Esophagus muscularis mucosa (tissue), 4 donors: Measurements from ENCODE around the gene GSDME. TPM values are rescaled to one million over a fixed set of nuclear protein-coding genes. Genes with fewer than 3 reads are reported as not detected.
A peak's percentile ranks its signal among the peaks of the same experiment; 100 is the strongest.

ENCODE experiments used
- DNase-seq: peaks from one replicate; pipeline ENCODE4 v3.0.0-alpha.2; 2017; ENCODE audit errors: extremely low spot score
- H3K27ac ChIP-seq, 4 donors: fragments of 200-600 bp; sonication (generic); replicated peaks in 1 of 4; 1 replicate in 3 of 4; 2 replicates in 1 of 4; pipeline ENCODE4 v1.5.1; 2016 to 2019; ENCODE audit warnings: mild to moderate bottlenecking in 1 of 4
- H3K27me3 ChIP-seq, 4 donors: fragments of 200-600 bp; sonication (generic); one replicate each; pipeline versions ENCODE4 v1.5.1 to v1.6.0; 2016 to 2019
- H3K36me3 ChIP-seq, 4 donors: fragments of 200-600 bp; sonication (generic); one replicate each; pipeline ENCODE4 v1.5.1; 2016 to 2019
- H3K4me1 ChIP-seq, 4 donors: fragments of 200-600 bp; sonication (generic); one replicate each; pipeline ENCODE4 v1.5.1; 2016 to 2019
- H3K4me3 ChIP-seq, 4 donors: fragments of 200-600 bp; sonication (generic); 1 replicate in 2 of 4; 2 replicates in 2 of 4; pipeline ENCODE4 v1.5.1; 2016 to 2019; ENCODE audit warnings: mild to moderate bottlenecking in 4 of 4, moderate library complexity in 1 of 4
- H3K9me3 ChIP-seq, 4 donors: fragments of 200-600 bp; sonication (generic); 1 replicate in 3 of 4; 2 replicates in 1 of 4; pipeline ENCODE4 v1.5.1; 2016 to 2019
- EP300 ChIP-seq: sonication (generic); formaldehyde crosslinking; IDR thresholded peaks from one replicate; pipeline ENCODE4 v1.6.1; 2017; ENCODE audit warnings: antibody characterized with exemption
- POLR2A ChIP-seq: fragments of 450-650 bp; IDR thresholded peaks from one replicate; pipeline ENCODE4 v1.6.1; 2017; ENCODE audit warnings: antibody characterized with exemption, moderate library complexity, mild to moderate bottlenecking, low read depth
- POLR2AphosphoS5 ChIP-seq, 2 donors: sonication (generic); formaldehyde crosslinking; IDR thresholded peaks; one replicate each; pipeline ENCODE4 v1.6.1; 2017; ENCODE audit warnings: antibody characterized with exemption in 2 of 2
- WGBS: methylation state at CpG from one replicate; pipeline ENCODE4 v1.1.5; 2018; 5-methylcytosine and 5-hydroxymethylcytosine counted together
- intact Hi-C: fragments of 100-400 bp; cut with DNase I; formaldehyde crosslinking; loops from one replicate; pipeline ENCODE4 v1.15.1; 2023
- total RNA-seq, 4 donors: library from RNA; depleted of rRNA; stranded (reverse); fragments of >200 nt; gene quantifications; one replicate each; pipeline versions ENCODE4 v1.1.0 to v1.2.1, GENCODE V29; 2016
- TF ChIP-seq, protein P1 (sequence below), 3 experiments: fragments of 200-600 bp in 2 of 3; fragments of 450-650 bp in 1 of 3; sonication (generic) in 2 of 3; IDR thresholded peaks; one replicate each; pipeline ENCODE4 v1.5.1; 2017 to 2019; ENCODE audit warnings: antibody characterized with exemption in 3 of 3, mild to moderate bottlenecking in 2 of 3, moderate library complexity in 1 of 3

Gene GSDME
- total RNA-seq, 4 donors from 2014 or later: 6.5 to 12.2 (median 11.0) TPM

DNA sequence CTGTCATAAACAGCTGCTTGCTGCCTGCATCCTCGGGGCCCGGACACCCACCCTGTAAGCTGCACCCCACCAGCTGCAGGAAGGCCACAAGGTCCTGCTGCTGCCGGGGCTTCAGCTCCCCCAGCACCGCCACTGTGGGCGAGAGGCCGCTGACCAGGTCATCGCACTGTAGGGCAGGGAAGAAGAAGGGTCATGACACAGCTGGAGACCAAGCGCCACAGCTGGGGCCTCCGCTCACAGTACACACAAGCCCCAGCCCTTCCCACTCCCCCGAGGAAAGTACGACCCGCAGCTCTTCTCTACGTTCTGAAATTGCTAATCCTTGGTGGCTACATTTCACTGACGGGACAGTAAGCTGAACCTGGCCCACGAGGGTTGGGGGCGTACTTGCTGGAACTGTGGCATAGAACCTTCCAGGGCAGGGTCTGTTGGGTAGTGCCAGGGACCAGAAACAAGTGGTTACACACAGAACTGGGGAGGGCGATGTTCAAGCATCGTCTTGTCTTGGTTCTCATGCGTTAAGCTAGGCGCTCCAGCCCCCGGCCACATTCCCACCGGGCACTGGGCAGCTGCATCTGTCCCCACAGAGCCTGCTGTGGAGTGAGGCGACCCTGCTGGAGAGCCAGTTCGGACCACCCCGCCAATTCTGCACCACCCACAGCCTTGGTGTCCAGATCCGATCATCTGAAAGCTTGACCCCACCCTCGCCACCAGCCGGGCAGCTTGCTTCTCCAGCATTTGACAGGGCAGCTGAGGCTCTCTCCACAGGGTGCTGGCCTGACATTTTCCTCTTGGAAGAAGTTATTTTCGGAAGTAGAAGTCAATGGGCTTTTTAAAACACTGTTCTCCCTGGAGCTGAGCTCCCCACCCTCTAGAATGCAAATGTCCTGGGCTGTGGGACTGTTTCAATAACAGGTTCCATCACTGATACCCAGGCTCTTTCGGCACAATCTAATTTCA is 50.8 kb downstream of the GSDME start:
- Histone ChIP-seq H3K9me3 (no peaks in the 10 kb centered on the region), H3K27ac (no peak overlapping the region), H3K4me3 (no peak overlapping the region), H3K36me3 (peaks cover 0 to 7% (median 0%) of the 10 kb centered on the region in 4 donors), H3K27me3 (no peaks in the 10 kb centered on the region), H3K4me1 (peaks cover 7 to 19% (median 13%) of the 10 kb centered on the region in 4 donors)
- DNase-seq: peak; percentile 89
- intact Hi-C loops: no loop called here
- WGBS: 92% methylated on average over 23 of the region's 30 CpGs
- no peak for TF ChIP-seq POLR2AphosphoS5 (IDR thresholded peaks at IDR 0.05)
- TF ChIP-seq, protein P1, sequence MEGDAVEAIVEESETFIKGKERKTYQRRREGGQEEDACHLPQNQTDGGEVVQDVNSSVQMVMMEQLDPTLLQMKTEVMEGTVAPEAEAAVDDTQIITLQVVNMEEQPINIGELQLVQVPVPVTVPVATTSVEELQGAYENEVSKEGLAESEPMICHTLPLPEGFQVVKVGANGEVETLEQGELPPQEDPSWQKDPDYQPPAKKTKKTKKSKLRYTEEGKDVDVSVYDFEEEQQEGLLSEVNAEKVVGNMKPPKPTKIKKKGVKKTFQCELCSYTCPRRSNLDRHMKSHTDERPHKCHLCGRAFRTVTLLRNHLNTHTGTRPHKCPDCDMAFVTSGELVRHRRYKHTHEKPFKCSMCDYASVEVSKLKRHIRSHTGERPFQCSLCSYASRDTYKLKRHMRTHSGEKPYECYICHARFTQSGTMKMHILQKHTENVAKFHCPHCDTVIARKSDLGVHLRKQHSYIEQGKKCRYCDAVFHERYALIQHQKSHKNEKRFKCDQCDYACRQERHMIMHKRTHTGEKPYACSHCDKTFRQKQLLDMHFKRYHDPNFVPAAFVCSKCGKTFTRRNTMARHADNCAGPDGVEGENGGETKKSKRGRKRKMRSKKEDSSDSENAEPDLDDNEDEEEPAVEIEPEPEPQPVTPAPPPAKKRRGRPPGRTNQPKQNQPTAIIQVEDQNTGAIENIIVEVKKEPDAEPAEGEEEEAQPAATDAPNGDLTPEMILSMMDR (IDR thresholded peaks at IDR 0.05): no peak
- TF ChIP-seq POLR2A: no peak
- TF ChIP-seq EP300: no peak

DNA sequence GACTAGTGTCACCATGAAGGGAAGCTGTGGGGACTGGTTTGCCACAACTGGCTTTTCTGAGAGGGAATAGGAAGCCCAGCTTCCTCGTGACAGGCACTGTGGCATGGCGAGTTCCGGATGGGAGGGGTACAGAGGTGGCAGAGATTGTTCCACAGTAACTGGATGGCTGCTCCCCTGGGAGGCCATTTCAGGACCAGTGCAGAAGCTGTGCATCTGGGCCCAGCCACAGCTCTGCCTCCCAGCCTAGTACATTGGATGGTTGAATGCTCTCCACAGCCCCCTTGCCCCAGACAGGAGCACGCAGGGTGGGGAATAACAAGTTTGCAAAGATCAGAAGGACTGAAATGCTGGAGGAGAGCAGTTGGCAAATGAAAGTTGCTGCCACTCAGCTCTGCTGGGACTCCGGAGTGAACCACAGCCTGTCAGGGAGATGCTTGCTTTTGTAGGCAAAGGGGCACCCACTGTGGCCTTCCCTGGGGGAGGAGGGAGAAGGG is 51.8 kb downstream of the GSDME start:
- peaks cover 0 to 7% (median 0%) of the 10 kb centered on the region in 4 donors for H3K36me3 ChIP-seq
- WGBS: 73% methylated on average over 2 of the region's 5 CpGs
- no peaks in the 10 kb centered on the region for H3K27me3 ChIP-seq
- peak; percentile 90 for DNase-seq
- TF ChIP-seq POLR2A: no peak
- no peak for TF ChIP-seq POLR2AphosphoS5 (IDR thresholded peaks at IDR 0.05)
- no peak for TF ChIP-seq EP300
- TF ChIP-seq, protein P1 (IDR thresholded peaks at IDR 0.05): no peak
- H3K9me3 ChIP-seq: no peaks in the 10 kb centered on the region
- intact Hi-C loops: no loop called here
- no peak overlapping the region for H3K4me3 ChIP-seq
- peaks cover 14 to 26% (median 21%) of the 10 kb centered on the region in 4 donors for H3K4me1 ChIP-seq
- H3K27ac ChIP-seq: no peak overlapping the region

DNA sequence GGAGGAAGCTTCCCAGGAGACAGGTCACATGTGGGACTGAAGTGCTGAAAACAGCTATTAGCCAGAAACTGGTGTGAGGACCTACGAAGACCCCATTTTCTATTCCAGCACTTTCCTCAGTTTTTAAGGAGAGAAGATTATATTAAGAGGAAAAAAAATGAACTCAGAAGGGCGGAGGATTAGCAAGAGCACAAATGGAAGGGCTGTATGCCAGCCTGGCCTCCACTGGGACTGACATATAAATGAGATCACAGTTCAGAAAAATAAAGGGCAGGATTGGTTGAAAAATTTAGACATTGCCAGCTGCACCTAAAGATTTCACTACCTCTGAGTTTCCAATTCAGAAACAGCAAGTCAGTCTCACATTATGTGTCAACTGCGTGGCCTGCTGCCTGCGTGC is 53.0 kb downstream of the GSDME start:
- H3K36me3 ChIP-seq: no peaks in the 10 kb centered on the region
- H3K27me3 ChIP-seq: no peaks in the 10 kb centered on the region
- no peak overlapping the region for H3K4me3 ChIP-seq
- no peaks in the 10 kb centered on the region for H3K9me3 ChIP-seq
- 74% methylated on average over 4 of the region's 4 CpGs for WGBS
- TF ChIP-seq POLR2A (no peak), POLR2AphosphoS5 (IDR thresholded peaks at IDR 0.05) (no peak), EP300 (no peak)
- TF ChIP-seq, protein P1 (IDR thresholded peaks at IDR 0.05): no peak
- peak; percentile 75 for DNase-seq
- intact Hi-C loops: no loop called here
- no peak overlapping the region for H3K27ac ChIP-seq
- H3K4me1 ChIP-seq: peaks cover 14 to 26% (median 21%) of the 10 kb centered on the region in 4 donors

DNA sequence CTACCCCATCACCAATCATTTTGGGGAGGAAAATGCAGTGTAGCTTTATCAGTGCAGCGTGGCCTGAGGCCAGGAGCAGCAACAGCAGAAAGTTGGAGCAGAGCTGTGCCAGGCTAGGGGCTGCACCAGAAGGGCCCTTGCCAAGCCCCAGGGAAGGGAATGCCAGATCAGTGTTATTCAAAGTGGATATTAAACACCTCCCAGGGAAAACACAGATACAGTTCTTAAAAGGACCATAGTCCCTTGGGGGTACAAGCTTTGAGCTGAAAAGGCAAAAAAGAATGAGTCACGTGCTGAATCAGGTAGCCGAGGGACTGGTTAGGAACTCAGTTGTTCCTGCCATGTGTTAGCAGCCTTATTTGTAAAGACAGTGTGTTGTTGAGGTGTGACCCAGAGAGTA is 54.0 kb downstream of the GSDME start:
- WGBS: 84% methylated on average over 3 of the region's 3 CpGs
- H3K4me1 ChIP-seq: peaks cover 14 to 26% (median 21%) of the 10 kb centered on the region in 4 donors

DNA sequence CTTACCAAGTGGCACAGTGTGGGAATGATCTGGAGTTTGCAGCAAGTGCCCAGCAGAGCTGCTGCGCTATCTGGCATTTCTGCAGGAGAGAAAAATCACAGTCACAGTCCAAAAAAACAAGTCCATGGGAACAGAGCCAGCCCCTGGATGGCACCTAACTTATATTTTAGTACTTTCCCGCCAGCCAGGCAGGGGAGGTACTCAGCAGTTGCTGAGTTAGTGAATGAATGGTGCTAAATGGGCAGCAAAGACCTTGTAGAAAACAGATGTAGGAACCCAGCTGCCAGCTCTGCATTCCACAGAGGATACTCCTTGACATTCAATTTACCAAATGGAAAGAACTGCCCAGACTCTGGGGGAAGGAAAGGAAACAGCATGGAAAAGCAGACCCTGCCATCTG is 54.5 kb downstream of the GSDME start:
- no peaks in the 10 kb centered on the region for H3K9me3 ChIP-seq
- no peak for DNase-seq
- H3K27ac ChIP-seq: no peak overlapping the region
- no peak for TF ChIP-seq EP300
- TF ChIP-seq POLR2A: no peak
- no peak for TF ChIP-seq POLR2AphosphoS5 (IDR thresholded peaks at IDR 0.05)
- TF ChIP-seq, protein P1 (IDR thresholded peaks at IDR 0.05): no peak
- intact Hi-C loops: no loop called here
- 72% methylated on average over 2 of the region's 2 CpGs for WGBS
- H3K4me1 ChIP-seq: peaks cover 14 to 26% (median 21%) of the 10 kb centered on the region in 4 donors
- no peaks in the 10 kb centered on the region for H3K36me3 ChIP-seq
- H3K4me3 ChIP-seq: no peak overlapping the region
- H3K27me3 ChIP-seq: no peaks in the 10 kb centered on the region

More for the DNA sequence above, 54.0 kb downstream of the GSDME start:
- Histone ChIP-seq H3K4me3 (no peak overlapping the region), H3K27ac (no peak overlapping the region), H3K36me3 (no peaks in the 10 kb centered on the region), H3K9me3 (no peaks in the 10 kb centered on the region), H3K27me3 (no peaks in the 10 kb centered on the region)
- no peak for TF ChIP-seq EP300
- TF ChIP-seq POLR2AphosphoS5 (IDR thresholded peaks at IDR 0.05): no peak
- intact Hi-C loops: no loop called here
- no peak for DNase-seq
